ENCODE data around the gene WIPF1.
"Not testable (repeated sequence)": the region's sequence is repeated elsewhere in the genome, so short reads cannot be mapped to it uniquely, and the experiment has no call there.

WIPF1 gene

DNA sequence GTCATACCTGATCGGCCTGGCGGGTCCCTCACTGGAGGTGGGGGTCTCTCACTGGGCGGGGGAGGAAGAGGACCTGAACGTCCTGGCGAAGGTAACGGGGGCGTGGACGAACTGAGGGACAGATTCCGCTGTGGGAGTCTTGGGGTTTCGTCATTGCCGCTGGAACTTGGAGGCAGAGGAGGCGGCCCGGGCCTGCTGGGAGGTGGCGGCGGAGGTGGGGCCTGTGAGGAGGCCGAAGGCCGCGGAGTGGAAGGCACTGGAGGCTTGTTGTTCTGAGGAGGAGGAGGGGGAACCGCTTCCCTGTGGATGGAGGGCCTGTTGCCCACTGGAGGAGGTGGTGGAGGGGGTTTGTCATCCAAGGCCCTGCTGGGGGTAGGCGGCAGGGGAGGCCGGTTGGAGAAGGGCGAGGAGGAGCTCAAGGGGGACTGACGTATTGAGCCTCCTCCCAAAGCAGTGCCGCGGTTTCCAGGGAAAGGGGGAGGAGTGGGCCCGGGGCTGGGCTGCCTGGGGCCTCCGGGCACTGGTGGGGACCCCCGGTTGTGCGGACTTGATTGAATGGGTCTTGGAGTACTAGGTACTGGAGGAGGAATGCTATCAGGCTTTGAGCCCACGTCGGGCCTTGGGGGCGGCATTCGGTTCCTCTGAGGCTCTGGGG lies 25.8 kb downstream of the WIPF1 start:
- DNase-seq (ENCODE audit: low read depth) = no peak

DNA sequence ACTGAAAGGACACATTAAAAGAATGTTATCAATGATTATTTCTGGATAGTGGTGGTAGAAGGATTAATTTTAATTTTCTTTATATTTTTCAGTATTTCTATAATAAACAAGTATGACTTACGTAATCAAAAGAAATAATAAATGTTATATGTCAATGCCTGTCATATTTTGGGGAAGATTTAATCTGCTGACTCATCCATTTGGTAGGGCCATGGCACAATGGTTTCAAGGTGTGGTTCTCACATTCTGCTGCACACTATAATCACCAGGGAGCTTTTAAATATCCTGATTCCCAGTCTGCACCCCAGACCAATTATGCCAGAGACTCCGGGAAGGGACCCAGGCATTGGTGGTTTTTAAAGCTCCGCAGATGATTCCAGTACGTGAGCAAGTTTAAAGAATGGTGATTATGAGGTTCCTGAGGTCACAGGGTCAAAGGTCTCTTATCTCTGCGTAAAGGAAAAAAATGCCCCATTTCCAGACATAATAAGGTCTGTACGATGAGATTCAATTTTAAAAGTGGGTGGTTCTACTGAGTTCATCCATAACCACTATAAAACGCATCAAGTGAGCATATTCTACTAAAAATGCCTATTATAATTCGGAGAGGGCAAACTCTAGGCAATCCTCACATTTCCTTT lies 27.2 kb downstream of the WIPF1 start:
- DNase-seq (ENCODE audit: low read depth) = no peak

DNA sequence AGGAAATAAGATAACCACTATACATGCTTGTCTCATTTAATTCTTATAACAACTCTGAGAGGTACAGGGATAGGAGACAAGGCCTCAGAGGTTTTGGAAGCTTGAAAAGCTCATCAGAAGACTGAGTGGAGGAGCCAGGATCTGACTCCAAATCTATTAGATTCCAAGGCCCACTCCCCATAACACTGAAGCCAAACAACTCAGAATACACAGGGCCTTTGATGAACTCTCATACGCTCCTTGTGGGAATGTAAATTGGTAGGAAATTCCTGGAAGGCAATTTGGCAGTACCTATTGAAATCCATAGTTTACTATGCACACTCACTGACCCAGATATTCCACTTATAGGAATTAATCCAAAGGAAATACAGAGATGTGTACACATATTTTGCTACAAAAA lies 27.9 kb downstream of the WIPF1 start:
- no peak for DNase-seq (ENCODE audit: low read depth)

DNA sequence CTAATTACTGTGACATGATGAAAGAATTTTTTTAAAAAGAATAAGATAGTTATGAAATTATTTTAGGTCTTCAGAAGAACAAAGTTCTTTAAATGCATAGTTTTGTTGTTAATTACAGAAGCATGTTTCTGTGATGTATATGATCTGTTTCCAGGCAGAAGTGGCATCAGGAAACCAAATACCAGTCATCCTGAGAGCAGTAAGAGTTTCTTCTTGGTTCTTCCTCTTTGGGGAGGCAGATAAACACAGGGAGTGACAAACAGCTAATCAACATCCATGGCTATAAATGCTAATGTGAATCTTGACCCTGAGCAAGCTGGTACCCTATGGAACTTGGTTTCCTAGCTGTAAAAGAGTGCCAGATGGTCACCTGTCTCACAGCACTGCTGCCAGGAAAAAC lies 29.2 kb downstream of the WIPF1 start:
- DNase-seq (ENCODE audit: low read depth) = no peak

DNA sequence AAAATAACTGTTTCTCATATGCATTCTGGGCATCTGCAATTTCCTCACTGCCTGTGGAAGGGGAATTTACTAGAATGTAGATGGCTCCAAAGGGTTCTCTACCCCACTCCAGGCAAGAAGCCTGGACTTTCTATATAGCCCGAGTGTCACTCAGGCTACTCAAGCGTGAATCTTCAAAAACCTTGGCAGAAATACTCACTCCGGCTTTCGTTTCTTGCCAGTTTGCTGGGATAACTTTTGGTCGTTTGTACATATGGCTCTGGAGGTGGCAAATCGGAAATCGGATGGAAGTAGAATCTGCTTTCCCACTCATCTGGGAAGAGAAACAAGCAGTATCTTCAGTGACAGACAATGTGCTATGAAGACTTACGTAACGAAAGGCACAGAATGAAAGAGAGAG lies 30.7 kb downstream of the WIPF1 start:
- no peak for DNase-seq (ENCODE audit: low read depth)

DNA sequence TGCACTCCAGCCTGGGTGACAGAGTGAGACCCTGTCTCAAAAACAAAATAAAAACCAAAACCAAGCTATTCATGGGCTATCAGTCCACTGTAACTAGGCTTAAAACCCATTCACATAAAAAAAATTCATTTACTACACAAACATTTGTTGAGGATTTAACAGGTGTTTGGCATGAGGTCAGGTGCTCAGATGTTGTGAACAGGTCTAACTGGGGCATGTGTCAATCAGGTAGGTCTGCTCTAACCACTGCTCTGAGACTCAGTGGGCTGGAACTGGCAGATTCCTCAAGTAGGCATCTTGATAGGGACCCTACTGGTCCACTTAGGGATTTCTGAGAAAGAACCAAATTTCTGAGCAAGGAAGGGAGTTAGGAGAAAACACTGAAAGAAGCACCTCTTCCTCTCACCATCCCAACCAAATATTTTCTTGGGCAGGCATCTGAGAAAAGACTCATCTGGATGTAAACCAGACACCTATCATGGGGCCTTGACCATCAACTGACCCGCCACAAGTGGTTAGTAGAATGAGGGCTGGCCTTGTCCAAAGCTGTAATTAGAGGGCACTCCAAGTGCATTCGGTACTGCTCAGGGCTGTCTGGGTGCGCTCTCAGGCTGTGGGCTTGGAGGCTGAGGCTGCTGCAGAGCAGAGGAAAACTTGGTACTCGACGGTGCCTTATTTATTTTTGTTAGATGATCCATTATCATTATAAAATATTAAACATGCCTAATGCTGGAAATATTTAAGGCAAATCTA lies 33.9 kb downstream of the WIPF1 start:
- no peak for DNase-seq (ENCODE audit: low read depth)

DNA sequence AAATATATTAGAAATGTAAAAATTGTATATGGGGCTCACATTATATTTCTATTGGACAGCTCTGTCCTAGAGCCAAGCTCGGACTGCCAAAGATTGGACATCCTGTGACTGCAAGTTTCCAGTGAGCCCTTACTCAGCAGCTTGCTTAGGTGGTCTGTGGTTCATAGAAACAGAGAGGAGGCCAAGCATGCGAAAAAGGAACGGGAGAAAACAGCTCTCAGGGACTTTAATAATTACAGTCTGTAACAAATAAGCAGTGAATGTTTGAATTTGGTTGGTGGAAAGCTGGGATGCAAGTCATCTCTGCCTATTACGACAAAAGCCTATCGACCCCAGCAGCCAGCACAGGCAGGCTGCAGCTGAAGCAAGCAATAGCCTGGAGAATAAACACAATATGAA lies 35.6 kb downstream of the WIPF1 start:
- DNase-seq (ENCODE audit: low read depth) = no peak

DNA sequence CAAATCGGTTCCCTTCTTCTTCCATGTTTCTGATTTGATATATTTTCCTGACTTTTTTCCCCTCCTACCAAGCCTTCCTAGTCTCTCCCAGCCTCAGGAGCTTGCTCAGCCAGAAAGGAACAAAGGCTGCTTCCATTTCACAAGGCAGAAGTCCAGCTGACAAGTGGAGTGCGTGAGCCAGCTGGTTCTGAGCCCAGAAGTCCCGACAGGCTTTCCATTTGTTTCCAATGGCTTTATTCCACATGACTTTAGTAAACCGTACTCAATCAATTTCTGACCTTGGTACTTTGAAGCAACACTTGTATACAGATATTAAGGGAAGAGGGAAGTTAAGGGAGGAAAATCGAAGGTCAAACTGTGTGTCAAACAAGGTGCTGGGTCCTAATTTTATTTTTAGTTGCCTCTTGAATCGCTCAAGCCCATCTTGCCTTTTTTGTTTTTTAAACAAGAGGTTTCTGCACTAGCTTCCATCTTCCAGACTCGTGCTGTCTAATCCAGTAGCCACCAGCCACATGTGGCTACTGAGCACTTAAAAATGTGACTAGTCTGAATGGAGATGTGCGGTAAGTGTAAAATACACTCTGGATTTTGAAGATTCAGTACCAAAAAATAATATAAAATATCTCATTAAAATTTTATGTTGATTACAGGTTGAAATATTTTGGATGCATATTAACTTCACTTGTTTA lies 36.2 kb downstream of the WIPF1 start:
- no peak for DNase-seq (ENCODE audit: low read depth)

DNA sequence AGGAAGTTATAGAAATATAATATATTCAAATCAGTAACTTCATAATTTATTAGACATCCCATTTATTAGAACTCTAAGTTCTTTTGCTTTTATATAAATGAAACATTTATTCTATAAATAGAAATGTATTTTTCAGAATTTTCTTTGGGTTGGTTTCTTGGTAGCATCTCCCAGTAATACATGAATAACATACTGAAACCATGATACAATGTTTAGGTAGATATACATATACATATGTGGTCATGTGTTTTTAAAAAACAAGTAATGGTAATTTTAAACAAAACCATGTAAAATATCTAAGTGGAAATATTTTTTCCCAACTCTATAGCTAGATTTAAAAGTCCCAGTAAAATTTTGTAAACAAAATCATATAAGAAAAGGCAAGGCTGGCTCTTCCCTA lies 36.9 kb downstream of the WIPF1 start:
- DNase-seq (ENCODE audit: low read depth) = no peak

DNA sequence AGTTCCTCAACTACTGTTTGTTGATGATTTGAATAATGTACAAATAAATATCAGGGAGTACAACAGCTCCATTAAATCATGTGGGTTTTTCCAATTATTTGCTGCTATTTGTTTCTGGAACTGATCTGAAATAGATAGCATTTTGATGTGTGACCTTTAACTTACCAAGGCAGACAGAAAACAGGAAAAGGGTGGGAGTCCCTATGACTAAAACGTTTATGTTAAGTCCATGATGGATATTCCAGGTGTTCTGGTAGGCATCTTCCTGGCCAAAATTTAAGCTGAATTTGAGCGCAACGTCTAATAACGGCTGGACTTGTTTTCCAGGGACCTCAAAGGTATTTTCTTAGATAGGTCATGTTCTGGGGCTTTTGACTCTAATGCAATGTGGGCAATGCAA lies 41.6 kb downstream of the WIPF1 start:
- no peak for DNase-seq (ENCODE audit: low read depth)

DNA sequence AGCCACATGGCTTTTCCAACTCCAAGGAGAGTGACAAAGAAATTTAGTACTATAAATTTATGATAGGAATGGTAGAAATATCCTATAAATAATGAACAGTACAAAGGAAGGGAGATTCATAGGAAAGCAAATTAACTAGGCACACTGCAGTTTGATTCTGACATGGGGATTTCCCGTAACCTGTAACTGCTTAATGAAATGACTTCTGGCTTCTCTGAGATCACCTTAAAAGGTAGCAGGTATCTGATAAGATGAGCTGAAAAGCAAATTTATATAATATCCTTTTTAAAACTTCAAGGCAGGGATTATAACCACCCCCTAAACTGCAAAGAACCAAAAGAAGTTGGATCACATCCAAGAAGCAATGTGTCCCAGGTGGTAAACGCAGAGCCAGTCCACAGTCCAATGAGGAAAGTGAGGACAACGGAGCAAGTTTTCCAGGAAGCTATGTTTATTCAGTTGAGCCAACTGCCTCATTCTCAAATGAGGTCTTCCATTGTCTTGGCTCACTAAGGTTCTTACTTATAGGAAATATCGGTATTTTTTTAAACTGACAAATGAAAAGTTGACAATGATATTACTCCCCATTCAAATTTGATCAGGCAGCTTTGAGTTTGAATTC lies 43.0 kb downstream of the WIPF1 start:
- DNase-seq (ENCODE audit: low read depth) = no peak

DNA sequence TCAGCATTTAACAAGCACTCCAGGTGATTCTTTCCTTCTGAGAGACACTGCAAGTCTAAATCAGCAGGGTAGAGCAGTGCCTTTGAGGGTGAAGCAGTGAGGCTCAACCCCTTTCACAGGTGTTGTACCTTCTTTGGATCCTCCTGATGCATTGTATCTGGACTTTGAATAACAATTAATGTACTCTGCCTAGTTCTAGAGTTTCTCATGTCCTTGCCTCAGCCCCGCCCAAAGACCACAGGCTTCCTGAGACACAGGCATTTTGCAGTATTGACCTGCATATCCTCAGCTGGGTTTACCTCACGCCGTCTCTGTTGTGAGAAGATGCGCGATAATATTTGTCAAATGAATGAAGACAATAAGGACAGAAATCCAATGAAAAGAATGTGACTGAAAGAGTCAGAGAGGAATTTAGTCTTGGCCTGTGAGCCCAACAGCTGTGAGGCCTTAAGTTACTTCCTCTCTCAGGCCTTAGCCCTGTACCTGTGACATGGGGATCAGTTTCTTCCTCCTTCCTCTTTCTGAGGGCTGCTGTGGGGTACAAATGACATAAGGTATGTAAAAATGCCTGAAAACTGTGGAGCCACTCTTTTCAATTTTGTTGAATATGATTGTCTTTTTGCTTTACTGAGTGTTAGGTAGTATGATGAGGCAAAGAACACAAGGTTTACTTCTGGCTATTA lies 43.7 kb downstream of the WIPF1 start:
- DNase-seq (ENCODE audit: low read depth) = no peak

DNA sequence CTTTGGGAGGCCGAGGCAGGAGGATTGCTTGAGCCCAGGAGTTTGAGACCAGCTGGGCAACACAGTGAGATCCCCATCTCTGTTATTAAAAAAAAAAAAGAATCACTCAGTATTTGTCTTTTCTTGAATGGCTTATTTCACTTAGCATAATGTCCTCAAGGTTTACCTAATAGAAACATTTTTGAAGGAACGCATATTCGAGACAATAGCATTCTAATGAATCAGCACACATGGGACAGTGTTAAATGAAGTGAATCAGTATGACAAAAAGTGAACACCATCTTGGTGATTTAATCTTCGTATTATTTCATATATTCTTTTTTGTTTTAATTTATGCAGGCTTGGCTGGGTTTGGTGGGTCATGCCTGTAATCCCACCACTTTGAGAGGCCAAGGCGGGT lies 44.7 kb downstream of the WIPF1 start:
- no peak for DNase-seq (ENCODE audit: low read depth)

DNA sequence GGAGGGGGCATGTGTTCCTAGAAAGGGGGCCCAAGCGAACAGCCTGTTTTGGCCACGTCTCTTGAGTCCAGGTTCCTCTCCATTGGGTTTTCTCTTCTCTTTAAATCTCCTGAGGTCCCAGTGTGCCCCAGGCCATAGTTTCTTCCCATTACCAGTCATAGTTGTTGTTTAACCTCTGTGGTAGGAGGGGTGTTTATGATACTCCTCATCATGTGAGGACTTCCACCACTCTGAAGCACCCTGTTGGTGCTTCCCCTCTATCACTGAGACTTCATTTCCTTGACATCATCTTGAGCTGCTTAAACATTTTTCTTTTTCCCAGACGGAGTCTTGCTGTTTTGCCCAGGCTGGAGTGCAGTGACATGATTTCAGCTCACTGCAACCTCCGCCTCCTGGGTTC lies 45.9 kb downstream of the WIPF1 start:
- DNase-seq (ENCODE audit: low read depth) = no peak

DNA sequence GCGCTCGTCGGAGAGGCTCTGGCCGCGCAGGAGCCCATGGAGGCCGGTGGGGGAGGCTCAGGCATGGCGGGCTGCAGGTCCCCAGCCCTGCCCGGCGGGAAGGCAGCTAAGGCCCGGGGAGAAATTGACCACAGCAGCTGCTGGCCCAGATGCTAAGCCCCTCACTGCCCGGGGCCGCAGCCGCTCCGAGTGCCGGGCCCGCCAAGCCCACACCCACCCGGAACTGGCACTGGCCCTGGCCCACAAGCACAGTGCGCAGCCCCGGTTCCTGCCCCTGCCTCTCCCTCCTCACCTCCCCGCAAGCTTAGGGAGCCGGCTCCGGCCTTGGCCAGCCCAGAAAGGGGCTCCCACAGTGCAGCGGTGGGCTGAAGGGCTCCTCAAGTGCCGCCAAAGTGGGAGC lies 49.0 kb downstream of the WIPF1 start:
- DNase-seq (ENCODE audit: low read depth) = not testable (repeated sequence)

DNA sequence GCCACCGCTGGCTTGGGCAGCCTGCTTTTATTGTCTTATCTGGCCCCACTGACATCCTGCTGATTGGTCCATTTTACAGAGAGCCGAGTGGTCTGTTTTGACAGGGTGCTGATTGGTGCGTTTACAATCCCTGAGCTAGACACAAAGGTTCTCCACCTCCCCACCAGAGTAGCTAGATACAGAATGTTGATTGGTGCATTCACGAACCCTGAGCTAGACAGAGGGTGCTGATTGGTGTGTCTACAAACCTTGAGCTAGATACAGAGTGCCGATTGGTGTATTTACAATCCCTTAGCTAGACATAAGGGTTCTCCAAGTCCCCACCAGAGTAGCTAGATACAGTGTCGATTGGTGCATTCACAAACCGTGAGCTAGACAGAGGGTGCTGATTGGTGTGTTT lies 49.6 kb downstream of the WIPF1 start:
- DNase-seq (ENCODE audit: low read depth) = not testable (repeated sequence)

DNA sequence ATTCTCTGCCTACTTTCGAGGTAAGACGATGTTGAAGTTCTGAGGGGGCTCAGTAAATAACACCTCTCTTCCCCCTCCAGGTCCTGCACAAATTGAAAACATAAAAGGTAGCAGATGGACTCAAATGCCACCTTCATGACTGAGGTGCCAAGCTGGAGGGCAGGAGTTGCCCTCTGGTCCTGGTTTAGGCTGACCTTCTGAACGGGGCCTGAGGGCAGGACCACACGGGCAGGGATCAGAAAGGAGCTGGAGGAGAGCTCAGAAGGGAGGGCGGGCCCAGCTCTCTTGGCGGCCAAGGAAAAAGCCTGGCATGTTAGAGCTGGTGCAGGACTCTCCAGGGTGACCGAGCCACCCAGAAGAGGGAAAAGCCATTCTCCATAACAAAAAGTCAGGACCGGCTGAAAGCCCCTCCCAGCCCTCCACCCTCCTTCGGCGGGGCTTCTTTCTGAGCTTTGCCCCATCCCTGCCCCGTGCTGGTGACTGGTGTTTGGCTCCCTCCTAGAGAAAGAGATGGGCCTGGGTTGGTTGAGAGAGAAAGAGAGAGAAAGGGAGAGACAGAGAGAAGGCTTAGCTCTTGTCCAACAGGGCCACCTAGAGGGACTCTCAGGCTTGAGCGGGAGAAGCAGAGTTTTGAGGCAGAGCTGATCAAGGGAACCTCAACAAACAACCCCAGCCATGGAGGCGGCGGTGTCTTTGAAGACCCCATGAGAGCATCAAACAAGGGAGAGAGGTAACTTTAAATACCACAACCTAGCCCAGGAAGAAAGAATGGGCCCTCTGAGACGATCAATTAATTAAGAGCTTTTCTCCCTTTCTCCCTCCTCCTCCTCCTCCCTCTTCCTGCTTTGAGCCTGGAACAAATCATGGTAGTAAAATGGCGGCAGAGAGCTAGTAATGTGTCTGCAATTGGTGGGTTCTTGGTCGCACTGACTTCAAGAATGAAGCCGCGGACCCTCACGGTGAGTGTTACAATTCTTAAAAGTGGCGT lies 50.8 kb downstream of the WIPF1 start:
- DNase-seq (ENCODE audit: low read depth) = peak; percentile 7

DNA sequence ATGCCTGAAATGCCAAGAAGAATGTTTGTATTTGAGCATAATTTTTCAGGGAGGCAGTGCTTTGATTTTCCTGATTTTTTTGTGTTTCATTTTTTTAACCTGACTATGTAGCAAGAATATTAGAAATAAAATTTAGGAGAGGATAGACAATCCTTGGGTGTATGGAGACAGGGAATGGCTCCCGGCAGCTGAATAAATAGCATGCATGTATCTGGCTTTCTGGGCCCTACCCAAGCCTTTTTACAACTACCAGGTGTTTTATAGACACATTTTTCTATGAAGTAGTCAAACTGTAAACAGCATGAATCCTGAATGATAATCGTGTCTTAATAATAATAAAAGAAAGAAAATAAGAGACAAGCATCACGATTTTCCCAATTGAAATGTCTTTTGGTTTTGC lies 52.4 kb downstream of the WIPF1 start:
- DNase-seq (ENCODE audit: low read depth) = no peak

DNA sequence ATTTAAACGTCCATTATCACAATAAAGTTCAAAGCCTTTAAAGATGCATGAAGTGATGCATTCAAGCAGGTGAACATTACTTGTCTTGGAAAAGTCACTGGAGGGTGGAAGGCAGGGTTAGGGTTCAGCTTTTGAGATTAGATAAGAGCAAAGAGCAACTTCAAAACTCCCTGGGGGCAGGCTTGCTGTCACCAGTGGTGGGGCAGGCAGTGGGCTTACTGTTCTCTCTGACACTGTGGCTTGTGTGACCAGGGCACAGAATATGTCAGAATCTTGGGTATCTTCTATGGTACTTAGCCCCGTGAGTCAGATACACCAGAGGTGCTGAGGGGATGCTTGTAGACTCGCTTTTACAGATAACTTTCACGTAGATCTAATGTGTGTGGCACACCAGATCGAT lies 52.8 kb downstream of the WIPF1 start:
- no peak for DNase-seq (ENCODE audit: low read depth)

DNA sequence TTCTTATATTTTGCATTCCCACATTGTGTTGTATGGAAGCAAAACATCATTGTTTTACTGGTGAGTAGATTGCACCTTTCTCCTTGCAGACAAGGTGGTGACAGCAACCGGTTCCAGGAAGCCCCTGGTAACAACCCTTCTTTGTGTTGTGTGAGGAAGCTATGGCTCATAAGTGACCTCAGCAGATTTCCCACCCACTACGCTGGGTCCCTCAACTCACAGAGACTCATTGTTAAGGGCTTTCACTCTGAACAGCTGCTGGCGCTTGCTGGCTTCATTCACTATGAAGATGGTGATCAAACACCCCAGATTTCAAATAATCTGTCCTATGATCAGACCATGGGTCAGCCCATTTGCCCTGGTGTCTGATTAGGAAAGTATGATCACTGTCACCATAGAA lies 53.4 kb downstream of the WIPF1 start:
- no peak for DNase-seq (ENCODE audit: low read depth)

DNA sequence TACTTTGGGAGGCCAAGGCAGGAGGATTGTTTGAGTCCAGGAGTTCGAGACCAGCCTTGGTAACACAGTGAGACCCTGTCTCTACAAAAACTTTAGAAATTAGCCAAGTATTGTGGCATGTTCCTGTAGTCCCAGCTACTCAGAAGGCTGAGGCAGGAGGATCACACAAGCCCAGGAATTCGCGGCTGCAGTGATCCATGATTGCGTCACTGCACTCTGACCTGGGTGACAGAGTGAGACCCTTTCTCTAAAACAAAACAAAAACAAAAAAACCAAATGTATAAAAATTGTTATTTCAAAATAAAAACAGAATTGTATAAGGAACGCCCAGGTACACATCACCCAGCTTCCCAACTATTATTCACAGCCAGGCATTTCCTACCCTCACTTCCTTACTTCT lies 56.7 kb downstream of the WIPF1 start:
- DNase-seq (ENCODE audit: low read depth) = no peak
